Measurements from ENCODE around the gene FTO. TPM values are rescaled to one million over a fixed set of nuclear protein-coding genes. Genes with fewer than 3 reads are reported as not detected.

The FTO gene
- polyA plus RNA-seq, 1 donor from 2014 or later, result 80.1 TPM

DNA sequence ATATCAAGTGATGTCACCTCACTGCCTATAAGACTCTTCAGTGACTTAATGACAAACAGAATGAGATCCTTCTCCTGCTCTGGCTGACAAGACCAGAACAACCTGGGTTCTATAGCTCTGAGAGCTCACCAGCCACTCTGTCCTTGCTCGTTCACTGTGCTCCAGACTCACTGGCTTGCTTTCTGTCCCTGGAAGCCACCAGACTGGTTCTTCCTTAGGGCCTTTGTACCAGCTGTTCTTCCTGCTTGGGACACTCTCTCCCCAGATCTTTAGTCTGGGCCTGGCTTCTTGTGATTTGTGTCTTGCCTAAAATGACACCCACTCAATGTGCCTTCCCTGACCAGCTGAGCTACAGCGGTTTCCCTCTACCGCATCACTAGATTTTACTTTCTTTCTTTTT is 76.1 kb downstream of the FTO start:
- Histone ChIP-seq H4K20me1 (ENCODE audit: insufficient read depth) (no peaks in the 10 kb centered on the region), H3K79me2 (replicated peaks; ENCODE audit: insufficient read depth, low read length) (no peaks in the 10 kb centered on the region), H3F3A (ENCODE audit: insufficient read depth, low read length, poor library complexity, severe bottlenecking) (no peaks in the 10 kb centered on the region), H3K27me3 (ENCODE audit: insufficient read depth, low read depth, low read length) (no peaks in the 10 kb centered on the region), H3K27ac (ENCODE audit: low read length) (no peak overlapping the region), H3K9me3 (ENCODE audit: low read length) (no peaks in the 10 kb centered on the region), H3K9ac (ENCODE audit: low read length) (no peak overlapping the region), H3K4me2 (ENCODE audit: low read length) (no peak overlapping the region), H3K9me2 (ENCODE audit: insufficient read depth, low read length) (no peaks in the 10 kb centered on the region), H3K36me3 (ENCODE audit: insufficient read depth, low read length) (no peaks in the 10 kb centered on the region), H2AFZ (ENCODE audit: low read depth, low read length) (no peak overlapping the region), H3K4me3 (ENCODE audit: low read length) (no peak overlapping the region)
- TF ChIP-seq TAF1 (IDR thresholded peaks at IDR 0.05; ENCODE audit: low read depth), result no peak
- no peak for TF ChIP-seq POLR2AphosphoS5 (IDR thresholded peaks at IDR 0.05)
- TF ChIP-seq CTCF (IDR thresholded peaks at IDR 0.05; ENCODE audit: poor library complexity, severe bottlenecking), result no peak
- no peak for TF ChIP-seq SMC3 (conservative IDR thresholded peaks at IDR 0.05; ENCODE audit: poor library complexity)
- TF ChIP-seq EZH2 (IDR thresholded peaks at IDR 0.05; ENCODE audit: borderline replicate concordance, insufficient read depth, low read length, poor library complexity, severe bottlenecking), result no peak
- no peak for TF ChIP-seq RAD21 (conservative IDR thresholded peaks at IDR 0.05)
- TF ChIP-seq, protein P1, sequence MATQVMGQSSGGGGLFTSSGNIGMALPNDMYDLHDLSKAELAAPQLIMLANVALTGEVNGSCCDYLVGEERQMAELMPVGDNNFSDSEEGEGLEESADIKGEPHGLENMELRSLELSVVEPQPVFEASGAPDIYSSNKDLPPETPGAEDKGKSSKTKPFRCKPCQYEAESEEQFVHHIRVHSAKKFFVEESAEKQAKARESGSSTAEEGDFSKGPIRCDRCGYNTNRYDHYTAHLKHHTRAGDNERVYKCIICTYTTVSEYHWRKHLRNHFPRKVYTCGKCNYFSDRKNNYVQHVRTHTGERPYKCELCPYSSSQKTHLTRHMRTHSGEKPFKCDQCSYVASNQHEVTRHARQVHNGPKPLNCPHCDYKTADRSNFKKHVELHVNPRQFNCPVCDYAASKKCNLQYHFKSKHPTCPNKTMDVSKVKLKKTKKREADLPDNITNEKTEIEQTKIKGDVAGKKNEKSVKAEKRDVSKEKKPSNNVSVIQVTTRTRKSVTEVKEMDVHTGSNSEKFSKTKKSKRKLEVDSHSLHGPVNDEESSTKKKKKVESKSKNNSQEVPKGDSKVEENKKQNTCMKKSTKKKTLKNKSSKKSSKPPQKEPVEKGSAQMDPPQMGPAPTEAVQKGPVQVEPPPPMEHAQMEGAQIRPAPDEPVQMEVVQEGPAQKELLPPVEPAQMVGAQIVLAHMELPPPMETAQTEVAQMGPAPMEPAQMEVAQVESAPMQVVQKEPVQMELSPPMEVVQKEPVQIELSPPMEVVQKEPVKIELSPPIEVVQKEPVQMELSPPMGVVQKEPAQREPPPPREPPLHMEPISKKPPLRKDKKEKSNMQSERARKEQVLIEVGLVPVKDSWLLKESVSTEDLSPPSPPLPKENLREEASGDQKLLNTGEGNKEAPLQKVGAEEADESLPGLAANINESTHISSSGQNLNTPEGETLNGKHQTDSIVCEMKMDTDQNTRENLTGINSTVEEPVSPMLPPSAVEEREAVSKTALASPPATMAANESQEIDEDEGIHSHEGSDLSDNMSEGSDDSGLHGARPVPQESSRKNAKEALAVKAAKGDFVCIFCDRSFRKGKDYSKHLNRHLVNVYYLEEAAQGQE (IDR thresholded peaks at IDR 0.05; ENCODE audit: borderline replicate concordance), result no peak
- no peak for TF ChIP-seq EP300 (conservative IDR thresholded peaks at IDR 0.05; ENCODE audit: poor library complexity, severe bottlenecking)
- no peak for TF ChIP-seq MXI1 (conservative IDR thresholded peaks at IDR 0.05; ENCODE audit: poor library complexity, severe bottlenecking)

DNA sequence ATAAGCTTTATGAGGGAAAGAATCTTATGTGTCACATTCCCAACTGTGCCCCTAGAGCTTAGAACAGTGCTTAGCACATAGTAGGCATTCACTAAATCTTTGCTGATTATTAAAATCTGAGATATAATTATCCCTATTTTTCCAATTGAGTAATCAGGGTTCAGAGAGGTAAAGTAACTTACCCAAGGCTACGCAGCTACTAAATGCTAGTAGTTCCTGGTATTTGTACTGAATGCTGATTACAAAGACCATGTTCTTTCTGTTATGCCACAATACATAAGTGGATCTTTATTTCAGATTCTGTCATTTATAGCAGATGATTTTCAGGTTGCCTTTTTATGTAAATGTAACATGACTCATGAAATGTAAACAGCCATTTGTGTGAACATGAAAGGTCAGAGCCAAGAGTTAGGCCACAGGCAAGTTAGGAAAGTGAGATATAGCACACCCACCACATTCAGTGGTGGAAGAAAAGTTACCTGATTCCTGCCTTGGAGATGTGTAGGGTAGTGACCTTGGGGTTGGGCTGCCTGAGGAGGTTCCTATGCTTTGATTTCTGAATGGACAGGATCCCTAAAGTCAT is 77.2 kb downstream of the FTO start:
- Histone ChIP-seq H3K9ac (ENCODE audit: low read length) (no peak overlapping the region), H3K4me2 (ENCODE audit: low read length) (no peak overlapping the region), H3K4me3 (ENCODE audit: low read length) (no peak overlapping the region), H3K9me2 (ENCODE audit: insufficient read depth, low read length) (no peaks in the 10 kb centered on the region), H2AFZ (ENCODE audit: low read depth, low read length) (no peak overlapping the region), H4K20me1 (ENCODE audit: insufficient read depth) (no peaks in the 10 kb centered on the region), H3K9me3 (ENCODE audit: low read length) (no peaks in the 10 kb centered on the region), H3K36me3 (ENCODE audit: insufficient read depth, low read length) (no peaks in the 10 kb centered on the region), H3K27me3 (ENCODE audit: insufficient read depth, low read depth, low read length) (no peaks in the 10 kb centered on the region), H3K27ac (ENCODE audit: low read length) (no peak overlapping the region), H3F3A (ENCODE audit: insufficient read depth, low read length, poor library complexity, severe bottlenecking) (no peaks in the 10 kb centered on the region), H3K79me2 (replicated peaks; ENCODE audit: insufficient read depth, low read length) (no peaks in the 10 kb centered on the region)
- TF ChIP-seq MXI1 (conservative IDR thresholded peaks at IDR 0.05; ENCODE audit: poor library complexity, severe bottlenecking), result no peak
- TF ChIP-seq, protein P1 (IDR thresholded peaks at IDR 0.05; ENCODE audit: borderline replicate concordance), result no peak
- TF ChIP-seq EZH2 (IDR thresholded peaks at IDR 0.05; ENCODE audit: borderline replicate concordance, insufficient read depth, low read length, poor library complexity, severe bottlenecking), result no peak
- TF ChIP-seq TAF1 (IDR thresholded peaks at IDR 0.05; ENCODE audit: low read depth), result no peak
- no peak for TF ChIP-seq RAD21 (conservative IDR thresholded peaks at IDR 0.05)
- no peak for TF ChIP-seq POLR2AphosphoS5 (IDR thresholded peaks at IDR 0.05)
- TF ChIP-seq EP300 (conservative IDR thresholded peaks at IDR 0.05; ENCODE audit: poor library complexity, severe bottlenecking), result no peak
- no peak for TF ChIP-seq CTCF (IDR thresholded peaks at IDR 0.05; ENCODE audit: poor library complexity, severe bottlenecking)
- no peak for TF ChIP-seq SMC3 (conservative IDR thresholded peaks at IDR 0.05; ENCODE audit: poor library complexity)

Measured in neural cell (in vitro differentiated cells).